SK-N-SH (cell line): ENCODE data around the gene PXDN.

Source experiments
- EP300 ChIP-seq, 2 experiments: IDR thresholded peaks; 2 replicates each; pipeline versions ENCODE4 v1.4.0 to v1.6.1; 2012; ENCODE audit warnings: borderline replicate concordance in 1 of 2, low read depth in 1 of 2, low read length in 1 of 2
- GABPA ChIP-seq: IDR thresholded peaks from 2 replicates; pipeline ENCODE4 v1.4.0; 2012; ENCODE audit warnings: low read depth, mild to moderate bottlenecking
- JUND ChIP-seq: IDR thresholded peaks from 2 replicates; pipeline ENCODE4 v1.4.0; 2012
- MXI1 ChIP-seq: IDR thresholded peaks from 2 replicates; pipeline ENCODE4 v1.6.1; 2012; ENCODE audit warnings: mild to moderate bottlenecking, low read depth, low read length, improper control_type of control experiment
- RXRA ChIP-seq: IDR thresholded peaks from 2 replicates; pipeline ENCODE4 v1.4.0; 2012; ENCODE audit warnings: low read depth, mild to moderate bottlenecking, borderline replicate concordance
- TAF1 ChIP-seq: IDR thresholded peaks from 2 replicates; pipeline ENCODE4 v1.6.1; 2012; ENCODE audit warnings: low read depth, mild to moderate bottlenecking, low read length, moderate library complexity, borderline replicate concordance
- TF ChIP-seq, protein P1 (sequence below): fragments of 150-350 bp; IDR thresholded peaks from 2 replicates; pipeline ENCODE4 v1.6.1; 2017; ENCODE audit warnings: antibody characterized with exemption, low read length, low read depth, borderline replicate concordance
- TF ChIP-seq, protein P2 (sequence below): fragments of 200-600 bp; sonication (generic); IDR thresholded peaks from 2 replicates; pipeline ENCODE4 v1.6.1; 2017; ENCODE audit warnings: antibody characterized with exemption, mild to moderate bottlenecking, moderate library complexity
- TF ChIP-seq, protein P3 (sequence below): IDR thresholded peaks from 2 replicates; pipeline ENCODE4 v1.4.0; 2012; ENCODE audit warnings: low read depth

DNA sequence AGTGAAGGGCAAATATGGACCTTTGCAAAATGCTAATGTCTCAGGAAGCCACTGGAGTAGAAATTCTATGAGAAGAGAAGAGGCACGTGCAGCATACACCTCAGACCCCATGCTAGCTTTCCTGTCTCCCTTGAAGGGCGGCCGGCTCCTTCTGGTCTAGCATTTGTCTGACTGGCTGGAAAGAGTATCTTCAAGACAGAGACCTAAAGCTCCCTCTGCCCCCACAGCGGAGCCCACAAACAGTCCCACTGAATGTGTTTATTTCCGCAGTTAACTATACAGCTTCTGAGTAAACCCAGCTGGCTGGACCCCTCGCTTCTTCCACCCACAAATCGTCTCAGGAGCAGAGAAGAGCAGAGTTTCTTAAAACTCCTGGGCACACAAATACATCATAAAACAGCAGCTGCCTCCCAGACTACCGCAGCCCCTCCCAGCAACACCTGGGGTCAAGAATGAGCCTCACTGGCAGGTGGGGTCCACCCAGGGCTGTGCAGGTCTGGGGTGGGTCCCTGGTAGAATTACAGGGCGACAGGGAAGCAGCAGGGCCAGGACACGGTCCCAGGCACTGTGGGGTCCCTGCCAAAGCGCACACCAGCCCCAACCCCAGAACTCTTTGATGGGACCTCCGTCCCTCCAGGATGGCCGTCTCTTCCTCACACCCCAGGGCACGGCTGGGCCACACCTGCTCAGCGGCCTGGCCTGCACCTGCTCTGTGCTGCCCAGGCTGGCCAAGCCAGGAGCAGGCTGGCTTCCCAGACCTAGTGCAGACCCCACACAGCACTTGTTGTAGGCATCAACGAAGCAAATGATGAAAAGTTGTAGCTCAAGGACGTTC is 103.8 kb downstream of the PXDN start:
- TF ChIP-seq, protein P1, sequence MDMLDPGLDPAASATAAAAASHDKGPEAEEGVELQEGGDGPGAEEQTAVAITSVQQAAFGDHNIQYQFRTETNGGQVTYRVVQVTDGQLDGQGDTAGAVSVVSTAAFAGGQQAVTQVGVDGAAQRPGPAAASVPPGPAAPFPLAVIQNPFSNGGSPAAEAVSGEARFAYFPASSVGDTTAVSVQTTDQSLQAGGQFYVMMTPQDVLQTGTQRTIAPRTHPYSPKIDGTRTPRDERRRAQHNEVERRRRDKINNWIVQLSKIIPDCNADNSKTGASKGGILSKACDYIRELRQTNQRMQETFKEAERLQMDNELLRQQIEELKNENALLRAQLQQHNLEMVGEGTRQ, result no peak
- TF ChIP-seq GABPA, result no peak
- TF ChIP-seq MXI1, result no peak
- TF ChIP-seq, protein P2, sequence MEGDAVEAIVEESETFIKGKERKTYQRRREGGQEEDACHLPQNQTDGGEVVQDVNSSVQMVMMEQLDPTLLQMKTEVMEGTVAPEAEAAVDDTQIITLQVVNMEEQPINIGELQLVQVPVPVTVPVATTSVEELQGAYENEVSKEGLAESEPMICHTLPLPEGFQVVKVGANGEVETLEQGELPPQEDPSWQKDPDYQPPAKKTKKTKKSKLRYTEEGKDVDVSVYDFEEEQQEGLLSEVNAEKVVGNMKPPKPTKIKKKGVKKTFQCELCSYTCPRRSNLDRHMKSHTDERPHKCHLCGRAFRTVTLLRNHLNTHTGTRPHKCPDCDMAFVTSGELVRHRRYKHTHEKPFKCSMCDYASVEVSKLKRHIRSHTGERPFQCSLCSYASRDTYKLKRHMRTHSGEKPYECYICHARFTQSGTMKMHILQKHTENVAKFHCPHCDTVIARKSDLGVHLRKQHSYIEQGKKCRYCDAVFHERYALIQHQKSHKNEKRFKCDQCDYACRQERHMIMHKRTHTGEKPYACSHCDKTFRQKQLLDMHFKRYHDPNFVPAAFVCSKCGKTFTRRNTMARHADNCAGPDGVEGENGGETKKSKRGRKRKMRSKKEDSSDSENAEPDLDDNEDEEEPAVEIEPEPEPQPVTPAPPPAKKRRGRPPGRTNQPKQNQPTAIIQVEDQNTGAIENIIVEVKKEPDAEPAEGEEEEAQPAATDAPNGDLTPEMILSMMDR, result no peak
- TF ChIP-seq EP300 (IDR thresholded peaks at IDR 0.05; ENCODE audit: borderline replicate concordance in 1 of 2, low read depth in 1 of 2, low read length in 1 of 2), result no peak
- TF ChIP-seq TAF1, result no peak
- no peak for TF ChIP-seq RXRA
- TF ChIP-seq, protein P3, sequence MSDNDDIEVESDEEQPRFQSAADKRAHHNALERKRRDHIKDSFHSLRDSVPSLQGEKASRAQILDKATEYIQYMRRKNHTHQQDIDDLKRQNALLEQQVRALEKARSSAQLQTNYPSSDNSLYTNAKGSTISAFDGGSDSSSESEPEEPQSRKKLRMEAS, result no peak
- no peak for TF ChIP-seq JUND
